Raji (cell line): ENCODE measurements around the gene DHRSX.

Experiments used
- POLR2A ChIP-seq: IDR thresholded peaks from 2 replicates; pipeline ENCODE4 v1.6.1; 2011; ENCODE audit warnings: low read depth, low read length, control low read depth; ENCODE audit not compliant: insufficient read depth

DHRSX gene

DNA sequence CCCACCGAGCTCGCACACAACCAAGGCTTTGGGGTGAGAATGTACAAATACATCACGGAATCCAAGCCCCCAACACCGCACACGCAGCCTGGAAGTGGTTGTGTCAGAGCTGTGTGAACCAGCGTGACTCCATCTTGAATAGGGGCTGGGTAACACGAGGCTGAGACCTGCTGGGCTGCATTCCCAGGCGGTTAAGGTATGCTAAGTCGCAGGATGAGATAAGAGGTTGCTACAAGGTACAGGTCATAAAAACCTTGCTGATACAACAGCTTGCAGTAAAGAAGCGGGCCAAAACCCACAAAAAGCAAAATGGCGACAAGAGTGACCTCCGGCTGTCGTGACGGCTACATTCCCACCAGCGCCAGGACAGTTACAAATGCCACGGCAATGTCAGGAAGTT, 258.4 kb downstream of the DHRSX start:
- TF ChIP-seq POLR2A, result no peak

DNA sequence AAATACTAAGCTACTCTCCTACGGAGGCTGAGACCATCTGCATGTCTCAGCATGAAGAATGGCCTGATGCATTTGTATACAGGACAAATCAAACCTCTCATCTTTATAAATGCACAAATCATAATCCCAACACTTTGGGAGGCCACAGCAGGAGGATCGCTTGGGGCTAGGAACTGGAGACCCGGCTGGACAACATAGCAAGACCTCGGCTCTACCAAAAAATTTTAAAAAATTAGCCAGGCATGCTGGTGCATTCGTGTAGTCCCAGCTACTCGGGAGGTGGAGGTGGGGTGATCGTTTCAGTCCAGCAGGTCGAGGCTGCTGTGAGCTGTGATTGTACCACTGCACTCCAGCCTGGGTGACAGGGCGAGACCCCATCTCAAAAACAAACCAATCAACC, 262.8 kb downstream of the DHRSX start:
- no peak for TF ChIP-seq POLR2A

GRCh38 chrX:2231570-2232192, 269.1 kb downstream of the DHRSX start:
- TF ChIP-seq POLR2A, result no peak

- TF ChIP-seq POLR2A, result no peak
These were observed 270.3 kb downstream of the DHRSX start for GRCh38 chrX:2230457-2230856.

- no peak for TF ChIP-seq POLR2A
These were observed 272.2 kb downstream of the DHRSX start for GRCh38 chrX:2228536-2228935.

- TF ChIP-seq POLR2A, result no peak
These were observed 273.7 kb downstream of the DHRSX start for GRCh38 chrX:2226906-2227656.

GRCh38 chrX:2226182-2226581, 274.6 kb downstream of the DHRSX start:
- TF ChIP-seq POLR2A, result no peak

DNA sequence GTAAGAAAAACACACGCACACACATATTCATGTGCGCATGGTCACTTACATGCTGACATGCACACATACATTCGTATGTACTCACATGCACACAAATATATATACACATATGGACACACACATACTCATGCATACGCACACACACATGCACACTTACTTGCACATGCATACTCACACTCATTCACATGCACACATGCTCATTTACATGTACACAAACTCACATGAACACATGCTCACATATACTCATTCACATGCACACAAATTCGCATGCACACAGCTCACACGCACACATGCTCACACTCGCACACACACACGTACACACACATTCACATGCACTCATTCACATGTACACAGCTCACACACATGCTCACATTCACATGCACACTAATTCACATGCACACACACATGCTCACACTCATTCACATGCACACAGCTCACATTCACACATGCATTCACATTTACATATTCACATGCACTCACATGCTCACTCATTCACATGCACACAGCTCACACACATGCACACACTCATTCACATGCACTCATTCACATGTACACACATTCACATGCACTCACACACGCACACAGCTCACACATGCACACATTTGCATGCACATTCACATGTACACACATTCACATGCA, 276.1 kb downstream of the DHRSX start:
- TF ChIP-seq POLR2A, result no peak

DNA sequence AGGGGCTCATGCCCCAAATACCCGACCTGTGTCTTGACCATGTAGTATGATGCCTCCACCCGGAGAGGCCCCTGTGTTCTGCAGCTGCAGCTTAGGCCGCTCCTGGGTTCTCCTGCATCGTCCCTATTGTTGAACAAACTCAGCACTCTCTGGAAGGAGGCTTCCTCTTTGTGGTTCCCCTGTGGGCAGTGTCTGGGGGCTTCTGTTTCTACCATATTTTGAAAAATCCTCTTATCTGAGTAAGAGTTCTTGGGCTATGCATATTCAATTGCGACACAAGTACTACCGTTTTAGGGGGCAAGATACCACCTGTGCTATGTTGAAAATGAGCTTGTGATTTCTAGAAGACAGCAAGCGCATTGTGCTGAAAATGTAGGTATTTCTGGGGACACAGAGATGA, 276.6 kb downstream of the DHRSX start:
- TF ChIP-seq POLR2A, result no peak

DNA sequence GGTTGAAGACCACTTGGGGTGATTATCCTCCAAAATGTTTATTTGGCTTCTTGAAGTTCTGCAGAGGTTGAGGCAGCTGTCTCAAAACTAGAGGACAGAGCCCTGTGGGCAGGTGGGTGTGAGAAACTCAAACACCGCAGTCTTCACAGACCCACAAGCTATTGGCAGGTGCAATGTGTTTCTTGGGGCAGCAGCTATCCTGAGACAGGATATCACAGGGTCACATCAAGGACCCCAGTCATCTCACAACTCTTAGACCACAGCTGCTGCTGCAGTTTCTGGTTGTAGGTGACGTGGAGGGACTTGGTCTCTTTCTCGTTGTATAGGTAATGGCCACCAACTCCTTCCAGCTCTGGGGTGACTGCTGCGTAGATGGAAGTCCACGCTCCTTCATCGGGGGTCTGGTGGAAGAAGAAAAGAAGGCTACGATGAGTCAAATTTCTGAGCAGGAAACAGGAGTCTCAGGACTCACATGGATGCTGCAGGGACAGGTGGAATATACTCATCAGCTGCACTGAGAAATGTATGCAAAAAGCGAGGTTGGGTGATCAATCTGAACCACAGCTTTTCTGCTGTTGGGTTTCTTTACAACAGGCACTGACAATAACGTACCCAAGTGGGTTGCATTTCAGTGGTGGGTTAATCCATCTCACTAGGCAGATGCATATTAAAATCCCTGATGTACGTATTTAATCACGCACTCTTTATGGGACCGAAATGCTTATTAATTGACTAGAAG, 279.8 kb downstream of the DHRSX start:
- no peak for TF ChIP-seq POLR2A

DNA sequence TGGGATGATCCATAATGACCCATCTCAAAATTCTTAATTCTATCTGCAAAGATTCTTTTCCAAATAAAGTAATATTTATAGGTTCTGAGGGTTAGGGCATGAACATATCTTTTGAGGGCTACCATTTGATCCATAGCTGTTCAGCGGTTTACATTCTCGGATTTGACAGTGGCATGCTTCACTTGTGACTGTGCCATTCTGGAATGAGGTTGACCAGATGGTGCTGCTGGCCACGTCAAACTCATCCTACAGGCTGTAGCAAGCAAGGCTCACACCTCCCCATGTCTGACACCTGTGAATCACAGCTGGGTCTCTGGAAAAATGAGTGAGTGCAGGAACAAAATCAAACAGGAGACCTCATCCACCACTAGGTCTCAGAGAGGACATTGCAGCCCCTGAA, 280.5 kb downstream of the DHRSX start:
- TF ChIP-seq POLR2A, result no peak

DNA sequence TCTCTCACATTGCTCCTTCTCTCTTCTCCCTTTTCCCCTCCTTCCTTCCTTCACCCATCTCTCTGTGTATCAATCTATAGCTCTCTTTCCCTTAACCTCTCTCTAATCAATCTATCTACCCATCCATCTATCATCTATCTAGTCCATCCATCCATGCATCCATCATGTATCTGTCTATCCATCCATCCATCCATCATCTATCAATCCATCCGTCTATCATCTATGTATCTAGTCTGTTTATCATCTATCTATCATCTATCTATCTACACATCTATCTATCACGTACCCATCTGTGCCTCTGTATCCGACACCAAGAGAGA, 307.5 kb downstream of the DHRSX start:
- no peak for TF ChIP-seq POLR2A

- no peak for TF ChIP-seq POLR2A
These were observed 308.0 kb downstream of the DHRSX start for GRCh38 chrX:2192584-2193272.

DNA sequence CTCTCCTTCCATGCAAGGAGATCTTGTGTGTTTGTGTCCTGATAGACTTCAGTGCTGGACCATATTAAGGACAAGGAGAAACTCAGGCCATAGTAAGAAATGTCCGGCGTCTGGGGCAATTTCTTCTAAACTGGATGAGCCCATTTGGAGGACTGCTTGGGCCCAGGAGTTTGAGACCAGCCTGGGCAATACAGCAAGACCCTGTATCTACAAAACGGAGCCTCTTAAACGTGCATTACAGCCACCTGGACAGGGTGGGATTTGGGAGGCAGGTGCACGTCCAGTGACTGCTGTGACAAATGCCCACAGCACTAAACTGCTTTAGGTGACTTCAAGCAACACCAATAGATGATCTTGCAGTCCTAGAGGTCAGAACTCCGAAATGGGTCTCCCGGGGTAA, 311.9 kb downstream of the DHRSX start:
- TF ChIP-seq POLR2A, result no peak

DNA sequence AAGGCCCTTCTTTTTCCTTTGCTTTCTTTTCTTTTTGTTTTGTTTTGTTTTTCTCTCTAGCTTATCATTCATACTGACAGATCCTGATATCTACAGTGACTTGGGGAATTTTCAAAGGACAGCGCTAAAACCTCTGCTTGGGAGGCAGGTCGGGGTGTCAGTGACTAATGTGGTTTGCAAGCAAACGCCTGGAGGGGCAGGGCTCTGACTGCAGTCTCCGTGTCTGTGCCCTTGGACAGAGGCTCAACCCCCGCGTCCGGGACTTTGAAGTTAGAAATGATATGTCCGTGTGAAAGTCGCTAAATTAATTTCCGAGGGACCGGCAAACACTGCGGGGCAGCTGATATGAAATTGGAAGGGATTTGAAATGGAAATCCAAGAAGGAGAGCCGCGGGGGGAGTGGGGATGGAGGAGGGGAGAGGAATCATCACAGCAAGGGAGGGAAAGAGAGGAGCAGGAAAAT, 312.4 kb downstream of the DHRSX start:
- no peak for TF ChIP-seq POLR2A
